Breast epithelium (tissue), 4 donors: ENCODE measurements around the gene YJU2. TPM values are rescaled to one million over a fixed set of nuclear protein-coding genes. Genes with fewer than 3 reads are reported as not detected.

Source experiments
- DNase-seq, 2 donors: peaks; one replicate each; pipeline ENCODE4 v3.0.0-alpha.2; 2019; ENCODE audit warnings: low spot score in 2 of 2
- H3K27ac ChIP-seq, 2 donors: fragments of 200-600 bp; sonication (generic) in 1 of 2; one replicate each; pipeline ENCODE4 v1.5.1; 2016 to 2019; ENCODE audit warnings: mild to moderate bottlenecking in 1 of 2
- H3K27me3 ChIP-seq, 2 donors: fragments of 200-600 bp; sonication (generic) in 1 of 2; one replicate each; pipeline versions ENCODE4 v1.5.1 to v1.6.0; 2017 to 2019; ENCODE audit warnings: control low read depth in 1 of 2, mild to moderate bottlenecking in 1 of 2
- H3K36me3 ChIP-seq: fragments of 200-600 bp; one replicate; pipeline ENCODE4 v1.5.1; 2019
- H3K4me1 ChIP-seq, 2 donors: fragments of 200-600 bp; sonication (generic); one replicate each; pipeline ENCODE4 v1.5.1; 2016 to 2019; ENCODE audit warnings: control low read depth in 1 of 2
- H3K4me3 ChIP-seq, 3 donors: fragments of 200-600 bp; sonication (generic); 1 replicate in 2 of 3; 2 replicates in 1 of 3; pipeline ENCODE4 v1.5.1; 2016 to 2019; ENCODE audit warnings: mild to moderate bottlenecking in 3 of 3, moderate library complexity in 2 of 3
- H3K9me3 ChIP-seq, 2 donors: fragments of 200-600 bp; sonication (generic) in 1 of 2; one replicate each; pipeline ENCODE4 v1.5.1; 2016 to 2019; ENCODE audit warnings: control low read depth in 1 of 2
- CTCF ChIP-seq, 3 donors: fragments of 450-650 bp; IDR thresholded peaks; one replicate each; pipeline ENCODE4 v1.5.1; 2016 to 2017; ENCODE audit warnings: antibody characterized with exemption in 3 of 3, mild to moderate bottlenecking in 3 of 3, moderate library complexity in 3 of 3
- POLR2A ChIP-seq: fragments of 450-650 bp; IDR thresholded peaks from one replicate; pipeline ENCODE4 v1.6.1; 2016; ENCODE audit warnings: antibody characterized with exemption, mild to moderate bottlenecking, moderate library complexity
- POLR2AphosphoS5 ChIP-seq, 3 donors: sonication (generic); formaldehyde crosslinking; IDR thresholded peaks; one replicate each; pipeline ENCODE4 v1.6.1; 2017; ENCODE audit warnings: antibody characterized with exemption in 3 of 3
- intact Hi-C: fragments of 100-400 bp; cut with DNase I; formaldehyde crosslinking; loops from one replicate; pipeline ENCODE4 v1.15.1; 2023; ENCODE audit warnings: low total_unique reads
- total RNA-seq, 3 donors: library from RNA; depleted of rRNA; stranded (reverse); fragments of >200 nt; gene quantifications; one replicate each; pipeline ENCODE4 v1.1.0, GENCODE V29; 2016

The YJU2 gene
- total RNA-seq, 3 donors from 2014 or later, result 18.9 to 24.6 (median 24.4) TPM

- no peaks in the 10 kb centered on the region for H3K9me3 ChIP-seq
- no peaks in the 10 kb centered on the region for H3K4me1 ChIP-seq
- TF ChIP-seq CTCF (IDR thresholded peaks at IDR 0.05) (no peak), POLR2A (no peak), POLR2AphosphoS5 (IDR thresholded peaks at IDR 0.05) (no peak)
- intact Hi-C loops, result no loop called here
- peaks cover 0 to 4% of the 10 kb centered on the region in 2 donors for H3K27me3 ChIP-seq
- no peak overlapping the region for H3K27ac ChIP-seq
- H3K4me3 ChIP-seq, result no peak overlapping the region
- H3K36me3 ChIP-seq, result no peaks in the 10 kb centered on the region
- no peak for DNase-seq
Measured at GRCh38 chr19:4294389-4294788, 47.5 kb downstream of the YJU2 start.

GRCh38 chr19:4295972-4296771, 49.3 kb downstream of the YJU2 start:
- H3K9me3 ChIP-seq, result no peaks in the 10 kb centered on the region
- no peak for DNase-seq
- intact Hi-C loops, result no loop called here
- peaks cover 0 to 4% of the 10 kb centered on the region in 2 donors for H3K27me3 ChIP-seq
- H3K27ac ChIP-seq, result no peak overlapping the region
- no peaks in the 10 kb centered on the region for H3K4me1 ChIP-seq
- TF ChIP-seq POLR2A, result no peak
- no peak for TF ChIP-seq POLR2AphosphoS5 (IDR thresholded peaks at IDR 0.05)
- no peak for TF ChIP-seq CTCF (IDR thresholded peaks at IDR 0.05)
- no peaks in the 10 kb centered on the region for H3K36me3 ChIP-seq
- H3K4me3 ChIP-seq, result no peak overlapping the region

- no peak for DNase-seq
- intact Hi-C loops, result no loop called here
- TF ChIP-seq CTCF (IDR thresholded peaks at IDR 0.05), result no peak
- TF ChIP-seq POLR2AphosphoS5 (IDR thresholded peaks at IDR 0.05), result no peak
- no peak for TF ChIP-seq POLR2A
- H3K27me3 ChIP-seq, result peaks cover 0 to 4% of the 10 kb centered on the region in 2 donors
- no peak overlapping the region for H3K27ac ChIP-seq
- no peaks in the 10 kb centered on the region for H3K36me3 ChIP-seq
- H3K4me3 ChIP-seq, result no peak overlapping the region
- no peaks in the 10 kb centered on the region for H3K9me3 ChIP-seq
- no peaks in the 10 kb centered on the region for H3K4me1 ChIP-seq
Measured at GRCh38 chr19:4297901-4298809, 51.3 kb downstream of the YJU2 start.

GRCh38 chr19:4298810-4299550, 52.1 kb downstream of the YJU2 start:
- TF ChIP-seq POLR2A (no peak), CTCF (IDR thresholded peaks at IDR 0.05) (no peak), POLR2AphosphoS5 (IDR thresholded peaks at IDR 0.05) (no peak)

More at GRCh38 chr19:4298810-4299550, 52.1 kb downstream of the YJU2 start:
- no peaks in the 10 kb centered on the region for H3K36me3 ChIP-seq
- H3K27me3 ChIP-seq, result peaks cover 0 to 6% of the 10 kb centered on the region in 2 donors
- DNase-seq, result no peak
- H3K27ac ChIP-seq, result no peak overlapping the region
- intact Hi-C loops, result no loop called here
- H3K4me3 ChIP-seq, result no peak overlapping the region
- H3K9me3 ChIP-seq, result no peaks in the 10 kb centered on the region
- no peaks in the 10 kb centered on the region for H3K4me1 ChIP-seq
